HG03175 (cell line): ENCODE results near the gene DCC.

Experiments used
- ATAC-seq: cut with Tn5 transposase; IDR thresholded peaks from one replicate; pipeline ENCODE4 v1.9.1; 2021; ENCODE audit warnings: mild to moderate bottlenecking, moderate library complexity; ENCODE audit not compliant: unreplicated experiment

Gene DCC

DNA sequence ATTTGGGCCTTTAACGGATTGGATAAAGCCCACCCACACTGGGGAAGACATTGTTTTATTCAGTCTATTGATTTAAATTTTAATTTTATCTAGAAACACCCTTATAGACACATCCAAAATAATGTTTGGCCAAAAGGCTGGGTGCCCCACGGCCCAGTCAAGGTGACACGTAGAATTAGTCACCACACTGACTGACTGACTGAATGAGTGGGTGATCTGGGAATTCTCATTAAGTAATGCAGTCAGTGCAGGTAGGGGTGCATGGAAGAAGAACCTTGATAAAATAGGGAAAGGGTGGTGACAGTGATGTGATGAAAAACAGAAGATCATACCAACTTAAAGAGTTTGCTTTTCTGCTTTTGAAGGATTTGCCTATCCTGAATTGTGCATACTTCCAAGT is 554.8 kb downstream of the DCC start:
- ATAC-seq: no peak

DNA sequence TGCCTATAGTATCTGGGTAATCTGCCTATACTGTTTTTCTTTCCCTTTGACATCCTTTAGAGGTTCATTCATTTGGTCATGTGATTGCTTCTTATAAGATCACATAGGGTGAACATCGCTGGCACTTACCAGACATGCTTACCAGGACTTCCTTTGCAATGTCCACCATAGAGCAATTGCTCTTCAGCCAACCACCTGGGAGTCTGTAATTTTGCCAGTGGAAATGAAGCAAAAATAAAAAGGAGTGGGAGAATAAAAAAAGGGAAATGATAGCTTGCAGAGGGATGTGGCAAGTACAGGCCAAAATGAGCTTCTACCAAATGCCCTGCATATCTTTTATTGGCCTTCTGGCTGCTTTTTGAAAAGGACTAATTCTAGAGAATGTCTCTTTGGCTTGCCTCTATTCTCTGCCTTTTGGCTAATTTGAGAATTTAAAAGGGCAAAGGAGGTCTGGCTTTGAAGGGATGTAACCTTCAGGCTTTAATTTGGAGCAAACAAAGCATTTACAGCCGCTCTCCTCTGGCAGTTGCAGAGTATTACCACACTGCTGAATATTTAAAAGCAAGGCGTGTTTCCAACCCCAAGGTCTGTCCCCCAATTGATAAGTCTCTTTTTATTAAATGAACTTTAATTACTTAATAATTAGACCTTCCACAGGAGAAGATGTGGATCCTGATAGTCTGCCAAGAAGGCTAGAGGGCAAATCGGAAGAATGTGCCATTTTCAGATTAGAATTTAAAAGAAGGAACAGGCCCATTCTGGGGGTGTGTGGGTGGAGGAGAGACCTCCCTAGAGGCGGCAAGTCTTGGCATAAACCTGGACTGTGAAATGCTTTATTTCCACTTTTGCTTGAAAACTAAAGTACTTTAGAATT is 557.9 kb downstream of the DCC start:
- no peak for ATAC-seq

DNA sequence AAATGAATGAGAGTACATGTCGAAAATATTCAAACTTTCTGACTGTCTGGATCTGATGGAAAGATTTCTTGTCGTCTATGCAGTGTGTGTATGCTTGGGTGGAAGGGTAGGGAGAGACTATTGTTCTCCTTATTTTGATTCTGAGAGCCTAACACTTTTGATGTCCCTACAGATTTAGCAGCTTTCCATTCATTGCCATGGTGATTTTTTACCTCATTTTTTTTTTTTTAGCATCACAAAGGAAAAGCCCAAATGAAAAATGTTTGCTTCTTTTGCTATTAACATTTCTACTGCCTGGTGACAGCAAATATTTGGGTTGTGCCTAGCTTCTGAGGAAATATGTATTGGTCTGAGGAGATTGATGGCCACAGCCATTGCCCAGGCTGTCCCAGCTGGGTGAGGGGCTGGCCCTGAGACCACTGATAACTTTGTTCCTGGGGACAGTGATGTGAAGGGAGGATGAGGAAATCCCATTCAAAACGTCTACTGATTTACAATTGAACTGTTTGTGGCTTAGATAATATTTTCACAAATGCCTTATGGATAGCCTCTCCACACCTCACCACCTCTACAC is 558.6 kb downstream of the DCC start:
- no peak for ATAC-seq

DNA sequence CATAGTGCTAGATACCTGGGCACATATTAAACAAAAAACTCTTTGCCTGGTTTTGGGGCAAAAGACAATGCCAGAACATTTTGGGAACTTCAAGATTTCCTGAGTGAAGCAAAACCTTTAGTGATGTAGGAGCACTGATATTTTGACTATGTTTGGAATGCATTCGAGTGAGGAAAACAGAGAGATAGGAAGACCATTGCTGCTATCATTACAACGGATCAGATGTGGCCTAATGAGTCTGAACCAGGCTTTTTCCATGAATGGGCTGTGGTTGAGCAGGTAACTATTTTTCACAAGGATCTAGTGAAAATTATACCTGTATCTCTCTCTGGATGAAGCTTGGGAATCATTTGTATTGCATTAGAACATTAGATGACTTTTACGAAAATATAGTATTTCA is 562.2 kb downstream of the DCC start:
- ATAC-seq: no peak

DNA sequence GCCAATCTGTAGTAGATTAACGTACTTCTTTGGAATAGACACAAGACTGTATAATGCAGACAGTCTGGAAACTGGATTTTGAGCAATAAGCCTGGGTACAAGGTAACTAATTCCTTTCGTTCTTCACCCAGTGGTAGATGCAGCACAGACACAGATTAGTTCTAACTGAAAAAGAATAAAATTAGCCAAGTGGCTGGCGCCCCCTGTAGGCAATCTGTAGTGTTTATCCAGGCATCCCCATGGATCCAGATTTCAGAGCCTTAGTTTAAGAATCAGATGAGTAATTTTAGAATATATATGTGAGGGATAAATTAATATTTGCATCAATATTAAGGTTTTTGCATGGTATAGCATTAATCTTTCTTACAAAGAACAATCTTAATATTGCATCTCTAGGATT is 563.9 kb downstream of the DCC start:
- ATAC-seq: no peak

DNA sequence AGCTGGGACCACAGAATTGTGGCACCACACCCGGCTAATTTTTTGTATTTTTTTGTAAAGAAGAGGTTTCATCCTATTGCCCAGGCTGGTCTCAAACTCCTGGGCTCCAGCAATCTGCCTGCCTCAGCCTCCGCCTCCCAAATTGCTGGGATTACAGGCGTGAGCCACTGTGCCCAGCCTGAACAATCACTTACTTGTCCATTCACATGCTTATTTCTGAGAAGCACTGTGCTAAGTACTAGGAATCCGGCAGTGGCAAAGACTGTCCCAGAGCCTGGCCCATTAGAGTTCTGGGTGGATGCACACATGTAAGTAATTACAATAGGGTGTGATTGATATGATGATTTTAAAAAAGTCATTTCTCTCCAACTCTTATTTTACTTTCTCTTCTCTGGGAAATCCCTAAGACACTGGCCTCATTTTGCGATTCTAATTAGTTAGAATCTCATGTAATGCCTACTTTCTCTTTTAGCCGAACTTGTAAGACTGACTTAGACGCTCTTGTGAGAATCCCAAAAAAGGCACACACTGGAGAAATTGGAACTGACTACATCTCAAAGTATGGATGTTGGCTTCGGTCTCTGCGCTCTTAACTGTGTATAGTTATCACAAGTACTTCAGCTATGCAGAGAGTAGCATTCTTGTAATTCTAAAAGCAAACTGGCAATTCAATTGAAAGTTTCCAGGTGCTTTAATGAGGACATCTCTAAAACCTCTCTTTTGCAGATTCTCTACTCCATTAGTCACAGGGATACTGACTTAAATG is 567.7 kb downstream of the DCC start:
- no peak for ATAC-seq

DNA sequence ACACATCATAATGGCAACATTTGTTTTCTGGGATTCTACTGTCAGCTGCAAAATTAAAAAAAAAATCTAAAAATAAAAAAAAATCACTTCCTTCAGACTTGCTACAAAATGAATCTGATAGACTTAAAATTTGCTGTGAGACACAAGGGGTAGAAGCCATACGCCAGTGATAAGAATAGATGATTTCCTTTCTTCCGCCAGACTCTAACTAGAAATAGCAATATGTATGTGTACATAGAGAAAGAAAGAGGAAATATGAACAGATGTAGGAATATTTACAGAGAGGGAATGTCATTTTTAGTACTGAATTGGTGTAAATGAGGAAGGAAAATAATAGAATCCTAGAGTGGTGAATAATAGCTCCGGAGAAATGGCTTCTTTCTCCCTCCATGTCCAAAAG is 574.2 kb downstream of the DCC start:
- ATAC-seq: no peak

DNA sequence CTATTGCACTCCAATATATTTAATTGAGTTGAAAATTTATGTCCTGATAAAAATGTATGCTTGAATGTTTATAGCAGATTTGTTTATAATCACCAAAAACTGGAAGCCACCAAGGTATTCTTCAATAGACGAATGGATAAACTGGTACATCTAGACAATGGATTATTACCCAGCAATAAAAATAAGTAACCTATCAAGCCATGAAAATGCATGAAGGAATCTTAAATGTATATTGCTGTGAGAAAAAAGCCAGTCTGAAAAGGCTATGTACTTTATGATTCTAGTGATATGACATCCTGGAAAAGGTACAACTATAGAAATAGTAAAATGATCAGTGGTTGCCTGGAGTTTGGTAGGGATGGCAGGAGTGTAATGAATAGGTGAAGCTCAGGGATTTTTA is 580.7 kb downstream of the DCC start:
- ATAC-seq: no peak

DNA sequence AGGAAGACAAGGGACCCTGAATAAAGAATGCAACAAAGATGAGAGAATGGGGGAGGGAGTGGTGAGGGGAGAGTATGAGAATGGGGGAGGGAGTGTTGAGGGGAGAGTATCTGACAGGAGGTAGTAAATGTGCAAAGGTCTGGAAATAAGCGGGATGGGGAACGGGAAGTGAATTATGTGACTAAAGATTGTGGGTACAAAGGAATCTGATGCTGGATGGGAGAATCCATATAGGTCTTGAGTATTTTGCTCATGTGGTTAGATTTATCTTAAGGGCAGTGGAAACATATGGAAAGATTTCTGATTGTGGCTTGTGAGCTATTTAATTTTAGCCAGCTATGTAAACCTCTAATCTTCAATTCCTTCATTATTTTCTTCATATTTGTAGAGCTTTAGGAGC is 593.4 kb downstream of the DCC start:
- ATAC-seq: no peak

DNA sequence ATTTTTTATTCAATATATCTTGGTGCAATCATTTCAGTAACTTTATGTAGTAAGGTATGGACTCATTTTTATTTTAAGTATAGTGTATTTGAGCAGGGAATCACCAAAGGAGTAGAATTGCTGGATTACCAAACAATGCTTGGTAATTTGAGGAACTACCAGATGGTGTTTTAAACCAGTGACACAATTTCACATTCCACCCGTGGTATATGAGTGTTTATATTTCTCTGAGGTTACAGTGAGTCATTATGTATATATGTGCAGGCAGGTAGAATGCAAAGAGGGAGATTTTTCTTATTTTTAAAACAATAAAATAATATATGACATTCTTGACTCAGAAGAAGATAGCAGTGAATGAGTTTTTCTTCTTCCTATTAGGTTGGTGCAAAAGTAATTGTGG is 596.9 kb downstream of the DCC start:
- no peak for ATAC-seq

DNA sequence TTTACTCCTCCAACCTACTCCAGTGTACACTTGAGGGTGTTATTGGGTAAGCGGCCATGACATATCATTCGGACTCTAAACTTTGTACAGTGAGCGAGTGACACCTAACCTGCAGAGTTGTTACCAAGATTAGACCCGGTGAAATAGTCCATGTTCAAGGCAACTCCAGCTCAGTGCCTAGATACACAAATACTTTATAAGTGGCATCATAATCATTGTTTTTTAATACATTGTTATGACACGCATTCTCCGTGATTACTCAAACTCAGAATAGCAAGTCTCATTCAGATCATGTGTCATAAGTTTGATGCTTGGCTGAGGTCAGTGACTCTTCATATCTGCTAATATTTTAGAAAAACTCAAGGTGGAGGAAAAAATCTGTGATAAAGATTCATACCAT is 597.8 kb downstream of the DCC start:
- ATAC-seq: no peak

DNA sequence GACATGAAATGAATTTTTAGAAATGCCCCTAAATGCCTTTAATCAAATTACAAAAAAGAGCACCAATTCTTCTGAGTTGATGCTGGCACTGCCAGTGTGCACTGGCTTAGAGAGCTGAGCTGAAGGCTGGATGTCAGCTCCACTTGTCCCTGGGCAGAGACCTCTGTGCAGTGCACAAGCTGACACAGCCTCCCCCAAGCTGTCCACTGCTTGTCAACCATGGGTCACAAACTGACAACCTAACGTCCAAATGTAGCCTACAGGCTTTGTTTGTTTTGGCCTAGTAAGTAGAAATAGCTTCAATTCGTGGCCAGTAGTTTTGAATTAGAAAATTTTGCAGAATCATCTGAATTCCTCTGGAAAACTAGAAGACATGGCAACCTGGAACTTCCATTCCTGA is 605.6 kb downstream of the DCC start:
- ATAC-seq: no peak

DNA sequence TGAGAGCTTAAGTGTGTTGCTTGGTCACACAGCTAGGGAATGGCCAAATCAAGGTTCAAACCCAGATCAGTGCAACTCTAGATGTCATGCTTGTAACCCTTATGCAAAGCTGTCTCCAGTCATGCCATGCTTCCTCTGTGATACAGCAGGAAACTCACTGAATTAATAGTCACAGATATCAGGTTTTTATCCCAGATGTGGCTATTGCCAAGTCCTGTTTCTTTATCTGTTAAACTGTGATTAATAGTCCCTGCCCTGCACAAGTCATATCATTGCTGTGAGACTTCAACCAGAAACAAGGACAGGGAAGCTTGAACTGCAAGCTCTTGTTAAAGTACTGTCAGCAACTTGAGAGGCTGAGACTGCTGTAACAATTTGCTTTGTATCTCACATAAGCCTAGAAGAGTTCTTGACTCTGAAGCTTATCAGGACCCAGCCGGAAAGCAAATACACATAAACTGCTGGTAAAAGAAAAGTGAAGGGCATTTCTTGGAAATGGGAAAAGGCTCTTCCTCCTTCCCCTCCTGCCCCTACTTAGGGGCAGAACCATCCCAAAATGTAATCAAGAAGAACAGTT is 609.0 kb downstream of the DCC start:
- no peak for ATAC-seq

DNA sequence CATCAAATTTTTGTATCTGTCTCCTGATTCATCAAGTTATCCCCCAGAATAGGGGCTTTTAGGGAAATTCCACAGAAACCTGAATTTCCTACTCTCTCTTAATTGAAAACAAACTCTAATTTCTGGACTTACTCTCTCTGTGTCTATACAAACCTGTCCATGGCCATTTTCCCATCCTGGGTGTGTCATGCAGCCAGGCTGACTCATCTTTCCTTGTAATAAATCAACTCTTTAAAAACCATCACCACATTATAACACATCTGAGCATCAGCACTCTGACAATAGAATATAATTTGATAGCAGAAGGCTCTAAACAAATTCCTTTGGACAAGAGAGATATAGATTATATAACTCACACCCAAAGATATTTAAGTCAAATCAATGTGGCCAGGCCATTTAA is 610.2 kb downstream of the DCC start:
- ATAC-seq: no peak

DNA sequence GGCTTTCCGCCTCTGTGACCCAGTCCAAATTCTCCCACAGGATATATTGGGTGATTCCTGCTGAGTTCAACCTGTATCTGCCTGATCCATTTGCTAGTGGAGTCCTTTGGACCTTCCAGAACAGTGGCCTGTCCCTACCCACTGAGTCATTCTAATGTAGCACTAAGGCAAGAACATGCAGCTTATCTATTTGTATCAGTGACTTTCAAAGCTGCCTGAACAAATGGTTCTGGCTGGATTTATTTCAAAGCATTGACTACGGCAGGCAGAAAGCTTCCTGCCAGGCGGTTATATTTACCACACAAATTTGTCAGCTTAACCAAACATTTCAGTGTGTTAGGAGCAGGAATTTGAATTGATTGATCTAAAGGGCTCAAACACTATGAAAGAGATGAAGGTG is 613.4 kb downstream of the DCC start:
- ATAC-seq: no peak

DNA sequence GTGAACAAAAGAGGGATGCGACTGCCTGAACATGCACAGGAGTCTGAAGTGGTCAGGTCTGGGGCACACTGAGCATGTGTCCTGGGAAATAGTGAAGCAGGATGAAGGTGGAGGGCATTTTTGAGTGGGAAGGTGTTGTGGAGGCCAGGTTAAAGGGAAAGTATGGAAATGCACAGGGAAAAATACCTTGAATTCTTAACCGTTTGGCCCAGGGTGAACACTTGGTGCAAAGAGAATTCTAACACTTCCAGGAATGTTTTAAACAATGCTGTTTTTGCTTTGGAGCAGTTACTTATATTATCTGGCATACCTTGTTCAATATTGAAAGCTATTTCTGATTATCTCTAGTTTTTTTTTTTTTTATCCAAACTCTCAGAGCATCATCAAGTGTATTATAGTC is 623.5 kb downstream of the DCC start:
- ATAC-seq: no peak

DNA sequence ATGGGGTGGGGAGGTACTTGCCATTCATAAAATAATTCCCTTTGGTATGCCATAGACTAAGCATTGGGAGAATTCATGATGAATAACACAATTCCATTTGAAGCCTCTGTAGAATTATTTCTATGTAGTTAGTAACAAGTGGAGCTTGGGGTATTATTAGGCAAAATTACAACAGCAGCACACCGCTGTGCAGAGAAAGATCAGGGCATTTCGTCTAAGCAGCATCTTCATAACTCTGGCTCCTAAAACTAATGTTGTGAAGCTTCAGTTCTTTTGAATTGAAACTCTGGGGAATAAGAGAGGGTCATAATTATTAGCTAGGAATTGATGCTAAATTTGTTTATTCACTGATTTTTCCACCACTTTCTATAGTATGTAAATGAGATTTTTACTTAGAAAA is 630.7 kb downstream of the DCC start:
- ATAC-seq: no peak

DNA sequence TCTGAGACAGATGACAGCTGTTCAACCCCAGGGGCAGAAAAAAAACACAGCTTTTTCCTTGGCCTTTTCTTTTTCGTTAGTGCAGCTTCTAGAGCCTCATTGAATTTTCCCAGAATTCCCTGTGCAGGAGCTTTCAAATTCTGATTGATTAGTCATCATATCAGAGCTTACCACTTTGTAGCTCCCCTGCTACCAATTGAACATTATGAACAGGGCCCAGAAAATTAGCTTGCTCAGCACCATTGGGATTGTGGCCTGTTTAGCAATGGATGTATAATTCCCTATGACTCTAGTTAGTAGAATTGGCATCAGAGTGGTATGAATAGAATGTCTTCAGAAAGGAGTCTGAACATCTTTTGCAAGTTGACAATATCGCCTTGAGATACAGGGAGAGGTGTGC is 631.1 kb downstream of the DCC start:
- ATAC-seq: no peak

DNA sequence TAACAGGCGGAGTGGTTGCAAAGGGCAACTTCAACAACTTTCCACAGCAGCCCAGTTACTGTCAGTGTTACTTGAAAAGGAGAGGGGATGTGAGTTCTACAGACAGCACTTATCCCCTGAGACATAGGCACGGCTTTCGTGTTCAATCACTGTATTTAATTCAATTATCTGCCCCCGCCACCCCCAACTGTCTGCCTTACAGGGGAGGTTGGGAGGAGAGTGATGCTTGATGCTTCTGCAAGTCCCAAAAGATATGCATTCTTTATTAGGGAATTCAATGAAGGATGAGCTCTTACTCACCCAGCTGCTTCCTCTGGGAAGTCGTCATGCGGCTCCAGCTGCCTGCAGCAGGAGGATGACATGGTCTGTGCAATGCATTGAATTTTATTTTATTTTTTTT is 639.9 kb downstream of the DCC start:
- no peak for ATAC-seq

DNA sequence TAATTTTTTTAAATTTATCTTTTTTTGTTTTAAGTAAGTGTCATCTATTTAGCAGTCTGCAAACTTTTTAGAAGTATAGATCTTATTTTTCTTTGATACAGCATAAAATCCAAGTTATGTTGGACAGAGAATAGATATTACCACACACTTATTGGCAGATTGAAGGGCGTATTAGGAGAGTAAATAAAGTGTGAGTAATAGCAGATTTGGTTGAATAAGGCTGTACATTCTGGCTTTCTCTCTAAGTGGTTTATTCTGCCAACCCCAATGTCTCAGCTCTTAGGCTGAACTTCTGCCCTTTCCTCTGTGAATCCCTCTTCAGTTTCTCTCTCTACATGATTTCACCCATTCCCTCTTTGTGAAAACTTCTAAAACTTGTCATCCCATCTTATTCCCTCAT is 651.2 kb downstream of the DCC start:
- ATAC-seq: no peak

DNA sequence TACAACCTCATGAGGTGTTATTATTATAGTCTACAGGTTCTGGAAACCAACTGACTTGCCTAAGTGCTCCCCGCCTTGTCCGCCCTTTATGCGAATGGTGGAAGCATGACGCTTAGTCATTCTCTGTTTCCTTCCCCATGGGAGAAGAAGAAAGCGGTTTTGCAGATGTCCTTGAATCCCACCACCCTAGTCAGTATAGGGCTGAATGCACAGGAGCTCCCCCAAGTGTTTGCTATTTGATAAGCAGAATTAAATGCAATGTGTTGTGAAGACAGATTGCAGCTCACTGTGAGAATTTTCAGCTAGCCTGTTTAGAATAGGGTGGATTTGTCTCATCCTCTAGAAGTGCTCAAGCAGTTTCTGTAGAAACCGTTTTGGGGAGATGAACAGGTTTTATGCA is 652.0 kb downstream of the DCC start:
- no peak for ATAC-seq

DNA sequence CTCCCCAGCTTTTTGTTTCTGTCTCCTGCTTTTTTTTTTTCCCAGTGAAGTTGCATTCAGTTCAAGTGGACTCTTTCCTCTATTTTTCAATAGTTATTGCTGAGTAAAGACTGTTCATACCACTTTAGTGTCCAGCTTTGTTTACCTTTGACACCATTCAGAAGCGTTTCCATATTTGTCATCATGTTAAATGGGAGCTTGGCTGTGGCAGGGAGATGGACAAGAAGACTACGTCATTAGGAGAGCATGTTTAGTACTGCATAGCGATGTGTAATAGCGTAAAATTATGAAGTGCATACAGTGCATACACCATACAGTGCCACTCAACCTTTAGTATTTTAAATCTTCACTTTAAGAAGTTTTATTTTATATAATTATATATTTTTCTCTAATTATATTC is 655.9 kb downstream of the DCC start:
- no peak for ATAC-seq
